Spinal cord (tissue), 10 donors: ENCODE results near the gene SNTB2. TPM values are rescaled to one million over a fixed set of nuclear protein-coding genes. Genes with fewer than 3 reads are reported as not detected.

ENCODE experiments used
- DNase-seq, 6 donors: peaks; one replicate each; pipeline versions ENCODE4 v3.0.0 to v3.0.0-alpha.2; 2013 to 2015; ENCODE audit warnings: low spot score in 6 of 6, low read depth in 4 of 6
- H3K27ac ChIP-seq: one replicate; pipeline ENCODE4 v1.5.1; 2013; ENCODE audit warnings: low read depth, low read length, control low read depth
- H3K27me3 ChIP-seq: one replicate; pipeline ENCODE4 v1.6.1; 2013; ENCODE audit warnings: low read length; ENCODE audit not compliant: control insufficient read depth, insufficient read depth
- H3K36me3 ChIP-seq: one replicate; pipeline ENCODE4 v1.6.1; 2013; ENCODE audit warnings: low read length; ENCODE audit not compliant: control insufficient read depth, insufficient read depth
- H3K4me1 ChIP-seq: one replicate; pipeline ENCODE4 v1.6.1; 2013; ENCODE audit warnings: low read length; ENCODE audit not compliant: control insufficient read depth, insufficient read depth
- H3K4me3 ChIP-seq: one replicate; pipeline ENCODE4 v1.5.1; 2013; ENCODE audit warnings: low read depth, low read length, control low read depth
- H3K9me3 ChIP-seq: one replicate; pipeline ENCODE4 v1.6.1; 2013; ENCODE audit warnings: low read length; ENCODE audit not compliant: control insufficient read depth, insufficient read depth
- WGBS: methylation state at CpG from one replicate; pipeline ENCODE4 v1.1.5; 2013; ENCODE audit warnings: missing lambda C conversion rate; ENCODE audit not compliant: insufficient coverage; 5-methylcytosine and 5-hydroxymethylcytosine counted together
- polyA plus RNA-seq, 2 donors: library from polyadenylated mRNA; unstranded; fragments of 120-200 nt; gene quantifications; one replicate each; pipeline ENCODE4 v1.2.1, GENCODE V29; 2013; ENCODE audit not compliant: insufficient read length in 2 of 2
- total RNA-seq, 2 donors: library from RNA; depleted of rRNA in 1 of 2; stranded (reverse); fragments of 120-200 nt in 1 of 2; fragments of >200 nt in 1 of 2; gene quantifications; one replicate each; pipeline versions ENCODE4 v1.2.3 to v1.2.4, GENCODE V29; 2013 to 2014
- donor health status: healthy.

SNTB2 gene
- total and polyA plus RNA-seq, 4 donors = 6.6 to 20.8 (median 15.6) TPM

DNA sequence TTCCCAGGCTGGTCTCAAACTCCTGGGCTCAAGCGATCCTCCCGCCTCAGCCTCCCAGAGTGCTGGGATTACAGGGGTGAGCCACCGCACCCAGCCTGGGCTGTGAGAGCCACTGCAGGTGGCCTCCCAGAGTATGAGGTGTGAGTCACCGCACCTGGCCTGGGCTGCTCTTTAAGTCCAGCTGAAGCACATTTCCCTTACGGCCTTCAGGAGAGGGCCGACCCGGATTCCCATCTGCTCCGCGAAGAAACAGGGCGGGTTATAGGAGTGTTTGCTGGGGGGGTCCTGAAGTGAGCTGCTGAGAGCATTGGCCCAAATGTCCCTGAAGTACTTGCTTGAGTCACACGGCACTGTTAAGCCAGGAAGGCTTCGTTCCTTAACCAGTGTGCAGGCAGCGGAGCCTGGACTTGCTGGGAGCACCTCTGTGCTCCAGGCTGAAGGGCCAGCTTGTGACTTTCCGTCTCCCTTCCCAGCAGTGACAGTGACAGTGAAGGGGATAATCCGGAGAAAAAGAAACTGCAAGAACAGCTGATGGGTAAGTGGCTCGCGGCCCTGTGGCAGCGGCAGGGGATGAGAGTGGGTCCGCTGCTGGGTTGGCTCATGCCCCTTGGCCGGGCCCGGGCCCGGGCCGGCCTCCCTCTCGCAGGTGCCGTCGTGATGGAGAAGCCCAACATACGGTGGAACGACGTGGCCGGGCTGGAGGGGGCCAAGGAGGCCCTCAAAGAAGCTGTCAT lies 131.4 kb downstream of the SNTB2 start:
- H3K9me3 ChIP-seq = no peaks in the 10 kb centered on the region
- no peaks in the 10 kb centered on the region for H3K27me3 ChIP-seq
- peaks cover 6% of the 10 kb centered on the region for H3K4me1 ChIP-seq
- no peak overlapping the region for H3K27ac ChIP-seq
- peaks cover 95% of the 10 kb centered on the region for H3K36me3 ChIP-seq
- WGBS = 95% methylated on average over 30 of the region's 30 CpGs
- no peak overlapping the region for H3K4me3 ChIP-seq
- no peak for DNase-seq

DNA sequence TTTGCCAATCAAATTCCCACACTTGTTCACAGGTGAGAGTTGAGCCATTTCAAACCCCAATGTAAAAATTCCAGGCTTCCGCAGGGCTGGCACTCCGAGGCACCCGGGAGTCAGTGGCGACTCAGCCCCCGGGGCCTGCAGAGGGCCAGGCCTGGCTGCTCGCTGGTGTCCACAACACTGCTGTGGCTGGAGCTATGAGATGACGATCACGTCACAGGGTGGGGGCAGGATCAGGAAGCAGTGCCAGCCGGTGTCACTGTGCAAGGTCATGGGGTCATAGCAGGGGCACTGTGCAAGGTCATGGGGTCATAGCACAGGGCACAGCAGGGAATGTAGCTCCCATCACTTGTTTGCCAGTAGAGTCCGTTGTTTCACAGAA lies 131.9 kb downstream of the SNTB2 start:
- DNase-seq = no peak
- H3K27me3 ChIP-seq = no peaks in the 10 kb centered on the region
- no peak overlapping the region for H3K27ac ChIP-seq
- WGBS = 80% methylated on average over 10 of the region's 10 CpGs
- H3K36me3 ChIP-seq = peaks cover 97% of the 10 kb centered on the region
- no peaks in the 10 kb centered on the region for H3K9me3 ChIP-seq
- peaks cover 6% of the 10 kb centered on the region for H3K4me1 ChIP-seq
- no peak overlapping the region for H3K4me3 ChIP-seq

DNA sequence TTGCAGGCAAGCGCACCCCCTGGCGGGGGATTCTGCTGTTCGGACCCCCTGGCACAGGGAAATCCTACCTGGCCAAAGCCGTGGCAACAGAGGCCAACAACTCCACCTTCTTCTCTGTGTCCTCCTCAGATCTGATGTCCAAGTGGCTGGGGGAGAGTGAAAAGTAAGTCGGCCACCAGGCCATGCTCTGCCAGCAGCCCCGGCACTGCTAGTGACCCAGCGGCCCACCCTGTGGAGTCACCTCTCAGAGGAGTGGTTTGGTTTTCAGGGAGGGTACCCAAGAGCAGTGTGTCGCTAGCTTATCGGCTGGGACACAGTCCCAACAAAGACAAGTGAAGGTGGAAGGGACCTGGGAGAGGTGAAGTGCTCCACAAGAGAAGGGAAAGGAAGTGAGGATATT lies 132.4 kb downstream of the SNTB2 start:
- Histone ChIP-seq H3K36me3 (peaks cover 99% of the 10 kb centered on the region), H3K9me3 (no peaks in the 10 kb centered on the region), H3K4me1 (peaks cover 6% of the 10 kb centered on the region), H3K4me3 (no peak overlapping the region), H3K27me3 (no peaks in the 10 kb centered on the region), H3K27ac (no peak overlapping the region)
- DNase-seq = no peak
- 95% methylated on average over 9 of the region's 9 CpGs for WGBS

DNA sequence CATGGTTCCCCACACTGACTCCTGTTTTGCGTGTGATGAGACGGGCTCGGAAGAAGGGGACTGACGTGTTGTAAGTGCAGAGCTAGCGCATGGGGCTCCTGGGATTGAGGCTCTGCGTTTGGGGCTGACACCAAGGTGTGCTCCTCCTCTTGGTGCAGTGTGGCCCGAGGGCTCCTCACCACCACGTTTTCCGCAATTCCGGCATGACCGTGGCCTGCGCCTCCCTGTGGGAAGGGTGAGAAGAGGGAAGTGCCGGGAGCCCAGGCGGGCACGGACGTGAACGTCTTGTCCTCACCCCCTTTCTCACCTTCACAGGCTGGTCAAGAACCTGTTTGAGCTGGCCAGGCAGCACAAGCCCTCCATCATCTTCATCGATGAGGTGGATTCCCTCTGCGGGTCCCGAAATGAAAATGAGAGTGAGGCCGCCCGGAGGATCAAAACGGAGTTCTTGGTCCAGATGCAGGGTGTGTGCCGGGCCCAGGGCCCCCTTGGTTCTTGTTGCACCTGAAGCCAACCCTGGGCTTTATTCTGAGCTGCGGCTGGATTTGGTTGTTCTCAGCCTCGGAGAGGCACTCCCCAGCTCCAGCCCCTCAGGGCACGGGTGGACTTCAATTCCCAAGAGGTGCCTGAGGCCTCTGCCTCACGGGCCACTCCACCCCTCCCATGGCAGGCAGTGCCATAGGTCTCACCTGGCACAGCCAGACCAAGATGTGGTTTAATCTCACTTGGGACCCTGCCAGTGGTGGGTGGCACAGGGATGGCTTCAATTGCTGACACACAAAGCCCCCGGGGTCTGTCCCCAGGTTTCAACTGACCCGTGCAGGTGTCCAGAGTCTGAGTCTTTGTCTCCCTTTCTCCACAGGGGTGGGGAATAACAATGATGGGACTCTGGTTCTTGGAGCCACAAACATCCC lies 133.1 kb downstream of the SNTB2 start:
- peaks cover 6% of the 10 kb centered on the region for H3K4me1 ChIP-seq
- H3K27ac ChIP-seq = no peak overlapping the region
- no peak for DNase-seq
- 93% methylated on average over 18 of the region's 30 CpGs for WGBS
- H3K36me3 ChIP-seq = peaks cover 99% of the 10 kb centered on the region
- no peaks in the 10 kb centered on the region for H3K9me3 ChIP-seq
- no peaks in the 10 kb centered on the region for H3K27me3 ChIP-seq
- H3K4me3 ChIP-seq = no peak overlapping the region

DNA sequence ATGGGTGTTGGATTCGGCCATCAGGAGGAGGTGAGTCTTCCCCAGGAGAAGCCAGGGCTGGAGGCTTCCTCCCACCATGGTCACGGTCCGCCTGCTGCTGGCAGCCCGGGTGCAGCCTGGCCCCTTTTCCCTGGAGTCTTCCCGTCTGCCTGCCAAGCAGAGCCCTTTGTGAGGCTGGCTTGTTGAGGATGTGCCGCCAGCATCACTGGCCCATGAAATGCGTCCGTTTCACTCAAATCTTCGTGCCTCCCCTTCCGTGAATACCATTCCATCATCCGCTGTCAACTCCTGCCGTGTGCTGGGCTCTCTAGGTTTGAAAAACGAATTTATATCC lies 133.7 kb downstream of the SNTB2 start:
- H3K9me3 ChIP-seq = no peaks in the 10 kb centered on the region
- DNase-seq = no peak
- H3K4me1 ChIP-seq = peaks cover 6% of the 10 kb centered on the region
- peaks cover 99% of the 10 kb centered on the region for H3K36me3 ChIP-seq
- WGBS = 80% methylated on average over 13 of the region's 13 CpGs
- H3K27me3 ChIP-seq = no peaks in the 10 kb centered on the region
- no peak overlapping the region for H3K4me3 ChIP-seq
- no peak overlapping the region for H3K27ac ChIP-seq

DNA sequence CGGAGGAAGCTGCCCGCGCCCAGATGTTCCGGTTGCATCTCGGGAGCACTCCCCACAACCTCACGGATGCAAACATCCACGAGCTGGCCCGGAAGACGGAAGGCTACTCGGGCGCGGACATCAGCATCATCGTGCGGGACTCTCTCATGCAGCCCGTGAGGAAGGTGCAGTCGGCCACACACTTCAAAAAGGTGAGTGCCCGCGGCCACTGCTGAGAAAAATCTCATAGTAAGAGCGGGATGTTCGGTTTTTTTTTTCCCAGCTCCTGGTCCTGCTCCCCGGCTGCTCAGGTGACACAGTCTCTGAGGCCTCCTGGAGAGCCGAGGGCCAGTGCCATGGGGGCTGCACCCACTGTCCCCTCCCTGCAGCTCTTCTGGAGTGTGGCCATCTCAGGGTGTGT lies 134.1 kb downstream of the SNTB2 start:
- no peak for DNase-seq
- no peak overlapping the region for H3K4me3 ChIP-seq
- H3K36me3 ChIP-seq = peaks cover 99% of the 10 kb centered on the region
- H3K4me1 ChIP-seq = peaks cover 5% of the 10 kb centered on the region
- H3K9me3 ChIP-seq = no peaks in the 10 kb centered on the region
- no peaks in the 10 kb centered on the region for H3K27me3 ChIP-seq
- no peak overlapping the region for H3K27ac ChIP-seq
- WGBS = 90% methylated on average over 22 of the region's 22 CpGs

DNA sequence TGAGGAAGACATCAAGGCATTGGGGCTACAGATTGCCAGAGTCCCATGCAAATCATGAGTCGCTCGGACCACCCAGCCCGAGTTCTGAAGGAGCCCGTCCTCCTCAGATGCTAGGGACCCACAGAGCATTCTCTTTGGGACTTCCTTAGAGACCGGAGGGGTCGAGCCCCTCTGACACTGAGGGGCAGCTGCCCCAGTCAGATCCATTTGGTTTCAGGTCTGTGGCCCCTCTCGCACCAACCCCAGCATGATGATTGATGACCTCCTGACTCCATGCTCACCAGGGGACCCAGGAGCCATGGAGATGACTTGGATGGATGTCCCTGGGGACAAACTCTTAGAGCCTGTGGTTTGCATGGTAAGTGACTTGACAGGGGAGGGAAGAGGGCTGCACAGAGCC lies 135.4 kb downstream of the SNTB2 start:
- H3K4me1 ChIP-seq = peaks cover 8% of the 10 kb centered on the region
- H3K27me3 ChIP-seq = no peaks in the 10 kb centered on the region
- H3K27ac ChIP-seq = no peak overlapping the region
- no peak overlapping the region for H3K4me3 ChIP-seq
- no peak for DNase-seq
- H3K9me3 ChIP-seq = no peaks in the 10 kb centered on the region
- WGBS = 87% methylated on average over 7 of the region's 7 CpGs
- H3K36me3 ChIP-seq = peaks cover 94% of the 10 kb centered on the region

DNA sequence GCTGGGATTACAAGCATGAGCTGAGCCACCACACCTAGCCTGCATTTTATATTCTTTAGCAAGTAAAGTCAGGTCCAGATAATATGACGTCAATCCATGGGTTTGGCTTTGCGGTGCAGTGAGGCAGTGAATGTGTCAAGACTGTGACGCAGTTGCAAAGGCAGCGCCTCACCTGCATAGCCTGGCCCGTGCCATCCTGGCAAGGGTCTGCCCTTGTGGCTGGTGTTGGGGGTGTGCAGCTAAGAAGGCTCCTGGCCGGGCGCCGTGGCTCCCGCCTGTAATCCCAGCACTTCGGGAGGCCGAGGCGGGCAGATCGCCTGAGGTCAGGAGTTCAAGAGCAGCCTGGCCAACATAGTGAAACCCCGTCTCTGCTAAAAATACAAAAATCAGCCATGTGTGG lies 136.5 kb downstream of the SNTB2 start:
- Histone ChIP-seq H3K4me1 (peaks cover 15% of the 10 kb centered on the region), H3K27ac (no peak overlapping the region)

DNA sequence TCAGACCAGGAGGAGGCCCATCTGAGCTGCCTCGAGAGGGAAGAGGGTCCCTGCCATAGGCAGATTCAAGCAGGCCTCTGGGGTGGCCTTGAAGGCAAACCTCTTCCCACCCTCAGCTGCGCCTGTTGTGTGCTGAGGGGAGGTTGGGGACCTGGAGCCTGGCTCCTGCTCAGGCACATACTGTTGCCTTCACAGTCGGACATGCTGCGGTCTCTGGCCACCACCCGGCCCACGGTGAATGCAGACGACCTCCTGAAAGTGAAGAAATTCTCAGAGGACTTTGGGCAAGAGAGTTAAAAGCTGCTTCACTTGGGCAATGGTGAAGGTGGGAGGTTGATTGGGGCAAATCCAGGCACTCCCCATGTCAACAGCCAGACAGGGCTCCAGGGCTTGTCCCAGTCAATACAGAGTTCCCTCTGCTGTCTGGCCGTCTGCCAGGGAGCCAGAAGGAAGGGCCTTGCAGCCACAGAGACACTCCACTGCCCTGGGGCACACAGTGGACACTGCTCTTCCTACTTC lies 137.1 kb downstream of the SNTB2 start:
- DNase-seq = no peak
- H3K4me3 ChIP-seq = no peak overlapping the region
- H3K36me3 ChIP-seq = peaks cover 84% of the 10 kb centered on the region
- no peak overlapping the region for H3K27ac ChIP-seq
- H3K9me3 ChIP-seq = no peaks in the 10 kb centered on the region
- no peaks in the 10 kb centered on the region for H3K27me3 ChIP-seq
- WGBS = 67% methylated on average over 1 of the region's 8 CpGs
- H3K4me1 ChIP-seq = peaks cover 19% of the 10 kb centered on the region

More for the DNA sequence above, 136.5 kb downstream of the SNTB2 start:
- no peak overlapping the region for H3K4me3 ChIP-seq
- DNase-seq = no peak
- H3K9me3 ChIP-seq = no peaks in the 10 kb centered on the region
- WGBS = 98% methylated on average over 9 of the region's 14 CpGs
- H3K27me3 ChIP-seq = no peaks in the 10 kb centered on the region
- peaks cover 88% of the 10 kb centered on the region for H3K36me3 ChIP-seq
